H9 (cell line): ENCODE results near the gene LDLRAD4. TPM values are rescaled to one million over a fixed set of nuclear protein-coding genes. Genes with fewer than 3 reads are reported as not detected.

ENCODE experiments used
- DNase-seq: peaks from one replicate; pipeline ENCODE4 v3.0.0-alpha.2; 2017
- H2AFZ ChIP-seq: one replicate; pipeline ENCODE4 v1.6.1; 2013; ENCODE audit warnings: mild to moderate bottlenecking, low read length, control low read depth, moderate library complexity
- H2AK5ac ChIP-seq: 2 replicates; pipeline ENCODE4 v1.6.1; 2013; ENCODE audit warnings: low read length, control low read depth, mixed read lengths; ENCODE audit not compliant: insufficient read length
- H2BK120ac ChIP-seq: one replicate; pipeline ENCODE4 v1.6.1; 2013; ENCODE audit warnings: low read depth, mild to moderate bottlenecking, low read length, control low read depth, inconsistent platforms; ENCODE audit not compliant: poor library complexity, severe bottlenecking
- H2BK12ac ChIP-seq: 2 replicates; pipeline ENCODE4 v1.6.1; 2013; ENCODE audit warnings: low read length, control low read depth, mixed read lengths, low read depth; ENCODE audit not compliant: insufficient read length
- H2BK15ac ChIP-seq: 2 replicates; pipeline ENCODE4 v1.6.1; 2013; ENCODE audit warnings: low read depth, low read length, control low read depth
- H2BK20ac ChIP-seq: one replicate; pipeline ENCODE4 v1.6.1; 2013; ENCODE audit warnings: low read depth, mild to moderate bottlenecking, low read length, control low read depth, inconsistent platforms; ENCODE audit not compliant: poor library complexity, severe bottlenecking
- H2BK5ac ChIP-seq: 2 replicates; pipeline ENCODE4 v1.6.1; 2013; ENCODE audit warnings: low read length, control low read depth, mixed read lengths; ENCODE audit not compliant: insufficient read length
- H3K14ac ChIP-seq: 2 replicates; pipeline ENCODE4 v1.6.1; 2013; ENCODE audit warnings: low read length, control low read depth; ENCODE audit not compliant: insufficient read depth
- H3K18ac ChIP-seq: 2 replicates; pipeline ENCODE4 v1.6.1; 2013; ENCODE audit warnings: low read depth, mild to moderate bottlenecking, mixed read lengths, low read length, control low read depth; ENCODE audit not compliant: insufficient read length
- H3K23ac ChIP-seq: 2 replicates; pipeline ENCODE4 v1.6.1; 2013; ENCODE audit warnings: low read length, control low read depth, mixed read lengths, low read depth; ENCODE audit not compliant: insufficient read length
- H3K23me2 ChIP-seq: 2 replicates; pipeline ENCODE4 v1.6.1; 2013; ENCODE audit warnings: low read depth, mild to moderate bottlenecking, mixed read lengths, low read length, control low read depth; ENCODE audit not compliant: insufficient read length, poor library complexity, severe bottlenecking
- H3K27ac ChIP-seq: 2 replicates; pipeline ENCODE4 v1.5.1; 2013; ENCODE audit warnings: low read length, control low read depth, mixed read lengths, low read depth; ENCODE audit not compliant: insufficient read length
- H3K27me3 ChIP-seq: 2 replicates; pipeline ENCODE4 v1.6.1; 2013; ENCODE audit warnings: low read length, control low read depth, inconsistent platforms; ENCODE audit not compliant: insufficient read depth
- H3K4ac ChIP-seq: 2 replicates; pipeline ENCODE4 v1.6.1; 2013; ENCODE audit warnings: low read depth, mild to moderate bottlenecking, control low read depth, inconsistent platforms, low read length, moderate library complexity
- H3K4me1 ChIP-seq: 2 replicates; pipeline ENCODE4 v1.6.1; 2013; ENCODE audit warnings: low read length, control low read depth, inconsistent platforms; ENCODE audit not compliant: insufficient read depth
- H3K4me2 ChIP-seq: 2 replicates; pipeline ENCODE4 v1.6.1; 2013; ENCODE audit warnings: low read length, control low read depth, mixed read lengths; ENCODE audit not compliant: insufficient read length, insufficient read depth
- H3K56ac ChIP-seq: 2 replicates; pipeline ENCODE4 v1.6.1; 2013; ENCODE audit warnings: low read depth, mild to moderate bottlenecking, mixed read lengths, low read length, control low read depth; ENCODE audit not compliant: insufficient read length
- H3K79me1 ChIP-seq: 2 replicates; pipeline ENCODE4 v1.6.1; 2013; ENCODE audit warnings: low read depth, mild to moderate bottlenecking, moderate library complexity, low read length, control low read depth, inconsistent platforms; ENCODE audit not compliant: insufficient read depth, poor library complexity, severe bottlenecking
- H3K79me2 ChIP-seq: 2 replicates; pipeline ENCODE4 v1.6.1; 2013; ENCODE audit warnings: low read length, control low read depth, inconsistent platforms; ENCODE audit not compliant: insufficient read depth
- H3K9ac ChIP-seq: 2 replicates; pipeline ENCODE4 v1.6.1; 2013; ENCODE audit warnings: low read length, control low read depth, mixed read lengths; ENCODE audit not compliant: insufficient read length; ENCODE audit errors: extremely low read depth
- H3K9me3 ChIP-seq: one replicate; pipeline ENCODE4 v1.6.1; 2013; ENCODE audit warnings: low read depth, low read length, inconsistent platforms; ENCODE audit not compliant: control insufficient read depth
- H3T11ph ChIP-seq: one replicate; pipeline ENCODE4 v1.6.1; 2013; ENCODE audit warnings: mild to moderate bottlenecking, low read length, control low read depth, inconsistent platforms
- H4K20me1 ChIP-seq: one replicate; pipeline ENCODE4 v1.6.1; 2013; ENCODE audit not compliant: control insufficient read depth, insufficient read length, insufficient read depth
- H4K5ac ChIP-seq: 2 replicates; pipeline ENCODE4 v1.6.1; 2013; ENCODE audit warnings: low read depth, mild to moderate bottlenecking, mixed read lengths, low read length, control low read depth; ENCODE audit not compliant: insufficient read length
- H4K8ac ChIP-seq: replicated peaks from 2 replicates; pipeline ENCODE4 v1.6.1; 2013; ENCODE audit warnings: low read length, control low read depth, mixed read lengths, low read depth; ENCODE audit not compliant: insufficient read length
- H4K91ac ChIP-seq: 2 replicates; pipeline ENCODE4 v1.6.1; 2013; ENCODE audit warnings: low read depth, mild to moderate bottlenecking, moderate library complexity, mixed read lengths, low read length, control low read depth; ENCODE audit not compliant: insufficient read length
- H3K27ac Mint-ChIP-seq, 3 experiments: 2 replicates in 2 of 3; 3 replicates in 1 of 3; pipeline ENCODE4 v1.8.0; 2020 to 2021; ENCODE audit warnings: mixed read lengths in 3 of 3, mild to moderate bottlenecking in 1 of 3, moderate library complexity in 1 of 3
- H3K27me3 Mint-ChIP-seq: 2 replicates; pipeline ENCODE4 v1.8.0; 2021; ENCODE audit warnings: low read depth, mild to moderate bottlenecking, moderate library complexity, mixed read lengths
- H3K36me3 Mint-ChIP-seq, 3 experiments: 2 replicates in 2 of 3; 3 replicates in 1 of 3; pipeline ENCODE4 v1.8.0; 2020 to 2021; ENCODE audit warnings: low read depth in 3 of 3, mixed read lengths in 3 of 3; ENCODE audit not compliant: insufficient read depth in 1 of 3
- H3K4me1 Mint-ChIP-seq, 2 experiments: 2 replicates each; pipeline ENCODE4 v1.8.0; 2020; ENCODE audit warnings: mixed read lengths in 2 of 2
- H3K4me3 Mint-ChIP-seq, 2 experiments: 2 replicates in 1 of 2; 3 replicates in 1 of 2; pipeline ENCODE4 v1.8.0; 2020 to 2021; ENCODE audit warnings: mild to moderate bottlenecking in 2 of 2, mixed read lengths in 2 of 2, moderate library complexity in 1 of 2
- H3K9me3 Mint-ChIP-seq, 2 experiments: 2 replicates in 1 of 2; 3 replicates in 1 of 2; pipeline ENCODE4 v1.8.0; 2020; ENCODE audit warnings: mild to moderate bottlenecking in 2 of 2, mixed read lengths in 2 of 2, moderate library complexity in 1 of 2
- CTCF ChIP-seq: fragments of 200-600 bp; sonication (generic); conservative IDR thresholded peaks from 3 replicates; pipeline ENCODE4 v1.8.0; 2021; ENCODE audit warnings: antibody characterized with exemption, mild to moderate bottlenecking
- WGBS: extraction: QIAGEN DNeasy Blood & Tissue Kit; methylation state at CpG from one replicate; pipeline ENCODE4 v1.1.7; 2013; ENCODE audit warnings: missing lambda C conversion rate, low lambda C conversion rate, mixed read lengths; ENCODE audit not compliant: insufficient read length; ENCODE audit errors: extremely low coverage; 5-methylcytosine and 5-hydroxymethylcytosine counted together
- total RNA-seq: library from RNA; stranded (reverse); gene quantifications from 2 replicates; pipeline ENCODE4 v1.2.1, GENCODE V29; 2021

LDLRAD4 gene
- total RNA-seq, 1 experiment from 2014 or later: 3.9 TPM

DNA sequence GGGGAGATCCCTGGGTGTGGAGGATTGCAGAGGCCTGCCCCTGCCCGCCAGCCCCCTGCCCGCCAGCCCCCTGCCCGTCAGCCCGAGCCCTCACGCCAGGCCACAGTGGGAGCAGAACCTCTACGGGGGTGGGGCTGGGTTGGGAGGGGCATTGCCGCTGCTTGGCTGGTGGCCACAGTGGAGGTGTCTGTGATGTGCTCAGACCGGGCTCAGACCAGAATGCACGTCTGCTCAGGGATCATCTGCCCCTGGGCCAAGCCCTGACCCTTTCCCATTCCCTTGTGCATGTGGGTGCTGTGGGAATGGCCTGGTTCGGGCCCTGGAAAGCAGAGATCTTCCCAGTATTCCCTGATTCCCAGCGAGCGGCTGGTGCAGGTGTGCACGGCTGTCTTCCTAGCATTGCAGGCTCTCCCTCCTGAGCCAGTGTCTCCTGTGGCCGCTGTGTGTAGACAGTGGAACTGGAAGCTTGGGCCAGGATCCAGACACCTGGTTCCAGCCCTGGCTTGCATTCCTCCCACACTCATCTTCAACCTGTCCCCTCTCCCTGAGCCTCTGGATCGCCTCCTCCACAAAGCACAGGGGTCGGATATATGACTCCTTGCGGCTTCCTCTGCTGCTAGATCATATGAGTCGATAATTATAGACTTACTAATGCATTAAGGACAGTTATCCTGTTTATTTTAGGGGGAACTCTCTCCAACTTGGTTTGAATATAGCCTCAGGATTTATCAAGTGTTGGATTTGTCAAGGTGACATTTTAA is 161.6 kb downstream of the LDLRAD4 start:
- H3K27me3 Mint-ChIP-seq: peaks cover 2% of the 10 kb centered on the region; the same call in 1 of the 2 replicates
- H4K5ac ChIP-seq: no peak overlapping the region
- no peak overlapping the region for H3T11ph ChIP-seq
- peaks cover 14 to 18% of the 10 kb centered on the region in 2 experiments for H3K4me1 Mint-ChIP-seq
- H3K18ac ChIP-seq: no peak overlapping the region
- H3K56ac ChIP-seq: no peak overlapping the region
- H2BK5ac ChIP-seq: no peak overlapping the region
- H2BK120ac ChIP-seq: no peak overlapping the region
- no peak overlapping the region; a peak in 1 of 7 replicates for H3K27ac Mint-ChIP-seq
- no peaks in the 10 kb centered on the region for H3K27me3 ChIP-seq
- H2BK20ac ChIP-seq: no peak overlapping the region
- H3K9ac ChIP-seq: no peak overlapping the region
- H3K4me2 ChIP-seq: no peak overlapping the region
- no peak overlapping the region for H4K91ac ChIP-seq
- H3K79me1 ChIP-seq: no peaks in the 10 kb centered on the region
- H3K9me3 ChIP-seq: no peaks in the 10 kb centered on the region
- no peaks in the 10 kb centered on the region for H3K23me2 ChIP-seq
- DNase-seq: no peak
- no peaks in the 10 kb centered on the region for H4K20me1 ChIP-seq
- H3K4ac ChIP-seq: no peak overlapping the region
- H3K9me3 Mint-ChIP-seq: no peaks in the 10 kb centered on the region
- H3K23ac ChIP-seq: no peak overlapping the region
- no peak overlapping the region for H3K27ac ChIP-seq
- no peak for TF ChIP-seq CTCF
- no peak overlapping the region for H2BK15ac ChIP-seq
- no peak overlapping the region for H2BK12ac ChIP-seq
- H3K36me3 Mint-ChIP-seq: no peaks in the 10 kb centered on the region
- no peaks in the 10 kb centered on the region for H3K4me1 ChIP-seq
- no peaks in the 10 kb centered on the region for H3K79me2 ChIP-seq
- H4K8ac ChIP-seq: no peak overlapping the region
- no CpG with 5 or more reads among the region's 18 CpGs for WGBS
- no peak overlapping the region for H2AFZ ChIP-seq
- H3K14ac ChIP-seq: no peak overlapping the region; the same call in 1 of the 2 replicates
- no peak overlapping the region for H3K4me3 Mint-ChIP-seq
- H2AK5ac ChIP-seq: no peak overlapping the region
